GDM1 (cell line): ENCODE measurements around the gene HEG1.

Experiments used
- DNase-seq: peaks from one replicate; lab custom pipeline; 2025; lab: John Stamatoyannopoulos, UW

Gene HEG1

DNA sequence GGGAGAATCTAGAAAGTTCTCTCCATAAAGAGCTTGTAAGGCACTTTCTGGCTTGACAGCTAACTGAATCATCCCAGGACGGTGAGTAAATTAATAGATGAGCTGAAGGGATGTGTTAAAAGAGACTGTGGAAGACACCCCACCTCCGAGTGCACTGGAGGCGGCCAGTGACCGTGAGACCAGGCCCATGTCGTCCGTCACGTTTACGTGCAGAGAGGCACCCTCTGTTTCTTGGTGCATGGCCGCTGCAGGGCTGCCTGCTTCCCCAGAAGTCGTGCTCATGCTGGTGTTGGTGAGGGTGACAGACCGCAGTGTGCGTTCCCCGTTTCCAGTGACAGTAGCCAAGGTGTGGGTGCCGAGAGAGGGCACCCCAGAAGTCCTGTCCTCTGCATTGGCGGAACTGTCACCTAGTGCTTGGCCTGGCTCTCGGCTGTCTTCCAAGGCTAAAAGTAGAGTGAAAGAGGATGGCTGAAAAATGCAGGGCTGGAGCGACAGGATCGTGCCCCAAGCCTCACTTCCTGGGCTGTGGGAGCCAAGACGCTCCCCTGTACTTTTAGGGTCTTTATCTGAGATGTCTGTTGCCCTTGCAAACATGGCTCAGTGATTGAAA, 41.1 kb downstream of the HEG1 start:
- no peak for DNase-seq

DNA sequence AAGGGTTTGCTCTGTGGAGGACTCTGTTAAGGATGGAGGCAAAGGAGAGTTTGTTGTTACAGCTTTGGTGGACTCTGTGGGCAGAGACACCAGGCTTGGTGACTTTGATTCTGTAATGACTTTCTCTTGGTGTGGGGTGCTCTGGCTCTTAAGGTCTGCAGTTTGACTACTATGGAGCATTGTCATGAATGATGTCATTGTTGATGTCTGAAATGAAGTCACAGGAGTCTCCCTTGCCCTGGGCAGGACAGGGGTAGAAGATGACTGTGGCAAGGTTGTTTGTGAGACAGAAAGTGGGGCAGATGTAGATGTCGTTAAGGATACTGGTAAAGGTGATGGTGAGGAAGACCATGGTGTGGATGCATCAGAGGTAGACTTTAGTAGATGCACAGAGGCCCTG, 42.7 kb downstream of the HEG1 start:
- no peak for DNase-seq

DNA sequence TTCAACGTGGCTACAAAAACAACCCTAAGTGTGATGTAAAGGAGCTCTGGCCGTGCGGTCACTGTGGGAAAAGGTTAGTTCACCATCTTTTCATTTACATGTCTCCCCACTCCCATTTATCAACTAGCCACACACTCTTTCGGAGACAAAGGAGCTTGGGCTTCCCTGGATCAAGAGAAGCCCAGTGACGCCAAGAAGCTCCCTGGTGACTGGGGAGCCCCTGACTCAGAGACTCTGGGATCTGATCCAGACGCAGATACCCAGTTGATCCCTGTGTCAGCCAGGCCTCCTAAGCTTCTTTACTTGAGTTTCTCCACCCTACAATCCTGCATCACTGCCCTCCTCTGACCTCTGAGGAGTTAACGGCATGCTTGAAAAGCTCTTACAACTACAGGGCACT, 43.9 kb downstream of the HEG1 start:
- no peak for DNase-seq

DNA sequence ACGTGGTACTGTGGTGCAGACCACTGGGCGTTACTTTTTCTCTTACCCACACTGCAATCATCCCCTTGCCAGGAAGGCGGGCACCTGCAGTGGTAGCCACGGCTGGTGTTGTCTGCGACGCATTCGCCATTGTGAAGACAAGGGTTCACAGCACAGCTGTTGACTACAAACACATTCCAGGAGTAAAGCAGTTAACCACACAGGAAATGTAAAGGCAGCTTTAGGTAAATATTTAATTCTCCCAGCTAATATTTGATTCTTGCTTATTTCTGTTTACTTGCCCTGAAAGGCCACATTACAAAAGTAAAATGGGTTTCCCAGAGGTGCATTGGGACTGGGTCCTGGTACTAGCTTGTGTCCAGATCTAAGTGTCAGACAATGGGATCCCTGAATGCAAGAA, 45.4 kb downstream of the HEG1 start:
- DNase-seq, result no peak

DNA sequence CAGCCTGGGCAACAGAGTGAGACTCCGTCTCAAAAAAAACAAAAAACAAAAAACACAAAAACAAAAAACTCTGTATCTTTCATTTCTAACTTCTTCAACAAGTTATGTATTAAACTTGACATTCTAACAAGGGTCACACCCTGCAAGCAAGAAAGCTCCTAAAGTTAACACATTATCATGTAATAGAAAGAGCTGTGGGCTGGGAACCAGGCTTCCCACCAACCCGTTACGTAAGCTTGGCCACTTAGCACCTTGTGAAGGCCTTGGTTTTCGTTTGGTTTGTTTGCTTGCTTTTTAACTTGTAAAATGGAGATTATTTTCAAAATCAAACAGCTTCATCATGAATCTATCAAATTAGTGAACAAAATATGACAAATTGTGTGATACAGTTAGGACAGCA, 47.0 kb downstream of the HEG1 start:
- no peak for DNase-seq

DNA sequence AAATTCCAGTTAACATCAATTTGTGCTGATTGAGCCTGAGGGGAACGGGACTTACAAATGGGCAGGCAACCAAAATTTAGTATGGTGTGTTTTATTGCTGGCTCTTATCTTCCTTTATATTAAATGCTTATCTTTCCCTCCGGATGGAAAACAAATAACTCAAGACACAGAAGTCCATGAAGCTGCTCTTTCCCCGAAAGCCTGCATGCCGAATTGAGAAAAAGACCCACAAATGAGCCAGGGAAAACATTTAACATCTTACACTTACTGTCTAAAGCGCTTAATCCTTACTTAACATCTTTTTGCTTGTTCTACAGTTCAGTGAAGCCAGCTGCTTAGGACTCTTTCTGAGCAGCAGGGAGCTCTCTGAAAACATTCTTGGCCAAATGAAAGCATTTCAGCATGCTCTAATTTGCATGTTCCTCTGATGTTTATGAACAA, 49.5 kb downstream of the HEG1 start:
- DNase-seq, result no peak

DNA sequence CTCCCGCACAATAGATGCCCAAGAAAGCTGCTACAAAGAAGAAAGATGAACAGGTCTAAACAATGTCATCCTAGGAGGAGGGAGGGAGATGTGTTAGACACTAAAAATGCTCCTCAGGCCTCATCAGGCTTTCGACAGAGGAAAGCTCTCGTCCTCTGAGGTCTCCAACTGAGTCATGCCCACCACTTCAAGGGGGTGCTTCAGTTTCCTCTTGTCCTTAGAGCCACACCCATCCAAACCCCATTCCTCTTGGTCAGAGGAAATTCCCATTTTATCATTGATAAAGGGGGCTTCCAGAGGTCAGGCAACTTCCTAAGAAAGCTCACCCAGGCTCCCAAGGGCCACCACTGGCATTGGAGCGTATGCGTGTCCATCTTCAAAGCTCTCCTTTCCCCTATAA, 50.1 kb downstream of the HEG1 start:
- no peak for DNase-seq

DNA sequence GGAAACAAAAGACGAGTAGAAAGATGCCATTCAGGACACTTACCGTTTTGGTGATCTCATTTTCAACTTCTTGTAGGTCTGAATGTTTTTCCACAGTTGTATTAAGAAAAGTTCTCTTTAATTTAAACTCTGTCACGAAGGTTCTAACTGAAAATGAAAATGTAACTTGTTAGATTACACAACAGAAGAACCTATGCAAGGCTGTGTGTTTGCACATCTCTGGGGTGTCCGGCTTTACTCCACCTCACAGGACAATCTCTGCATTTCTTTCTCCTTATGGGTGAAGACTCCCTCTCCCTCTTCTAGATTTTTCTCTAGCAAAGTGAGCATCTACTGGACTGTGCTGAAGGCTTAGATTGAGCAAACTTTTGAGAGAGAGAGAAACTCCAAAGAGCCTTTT, 50.6 kb downstream of the HEG1 start:
- DNase-seq, result no peak

DNA sequence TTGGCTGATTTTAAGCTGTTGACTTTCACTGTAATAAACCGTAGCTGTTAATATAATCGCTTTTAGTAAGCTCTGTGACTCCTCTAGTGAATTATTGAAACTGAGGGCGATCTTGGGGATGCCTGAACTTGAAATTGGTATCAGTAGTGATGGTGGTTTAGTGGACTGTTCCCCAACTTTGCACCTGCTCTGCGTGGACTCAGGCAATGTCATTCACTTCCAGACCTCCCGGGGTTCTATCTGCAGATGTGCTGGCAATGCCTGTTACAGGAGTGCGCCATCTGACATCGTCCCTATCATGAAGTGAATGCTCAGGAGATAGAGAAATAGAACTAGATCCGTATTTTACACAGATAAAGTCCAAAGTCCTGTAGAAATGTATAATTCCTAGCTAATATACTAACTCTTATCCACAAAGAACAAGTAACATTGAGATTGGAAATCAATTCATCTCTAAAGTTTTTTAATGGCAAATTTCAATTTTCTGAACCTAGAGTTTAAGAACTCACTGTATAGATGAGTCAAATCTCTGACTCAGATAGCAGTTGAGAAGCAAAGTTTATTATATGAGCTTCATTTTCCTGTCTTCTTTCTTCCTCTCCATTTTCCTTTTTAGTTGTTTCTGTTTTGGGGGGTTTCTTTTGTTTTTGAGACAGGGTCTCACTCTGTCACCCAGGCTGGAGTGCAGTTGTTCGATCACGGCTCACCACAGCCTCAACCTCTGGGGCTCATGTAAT, 51.8 kb downstream of the HEG1 start:
- no peak for DNase-seq

DNA sequence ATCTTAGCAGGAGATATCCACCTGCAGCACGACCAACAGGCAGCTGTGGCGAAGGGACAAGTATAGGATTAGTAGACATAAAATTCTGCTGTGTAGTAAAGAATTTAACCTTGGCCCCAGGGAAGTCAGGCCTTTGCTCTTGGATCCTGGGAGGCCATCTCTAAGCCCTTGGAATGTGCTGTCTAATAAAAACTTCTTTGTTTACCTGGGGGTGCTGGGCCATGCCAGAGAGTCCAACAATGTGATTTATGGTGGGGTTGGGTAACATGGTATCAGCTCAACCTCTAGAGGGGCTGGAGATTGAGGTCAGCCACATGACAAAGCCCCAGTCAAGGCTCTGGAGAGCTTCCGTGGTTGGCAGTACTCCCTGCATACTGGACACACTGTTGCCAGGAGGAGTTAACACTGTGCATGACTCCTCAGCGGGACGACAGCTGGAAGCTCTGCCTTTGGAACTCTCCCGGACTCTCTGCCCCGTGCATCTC, 52.4 kb downstream of the HEG1 start:
- no peak for DNase-seq

DNA sequence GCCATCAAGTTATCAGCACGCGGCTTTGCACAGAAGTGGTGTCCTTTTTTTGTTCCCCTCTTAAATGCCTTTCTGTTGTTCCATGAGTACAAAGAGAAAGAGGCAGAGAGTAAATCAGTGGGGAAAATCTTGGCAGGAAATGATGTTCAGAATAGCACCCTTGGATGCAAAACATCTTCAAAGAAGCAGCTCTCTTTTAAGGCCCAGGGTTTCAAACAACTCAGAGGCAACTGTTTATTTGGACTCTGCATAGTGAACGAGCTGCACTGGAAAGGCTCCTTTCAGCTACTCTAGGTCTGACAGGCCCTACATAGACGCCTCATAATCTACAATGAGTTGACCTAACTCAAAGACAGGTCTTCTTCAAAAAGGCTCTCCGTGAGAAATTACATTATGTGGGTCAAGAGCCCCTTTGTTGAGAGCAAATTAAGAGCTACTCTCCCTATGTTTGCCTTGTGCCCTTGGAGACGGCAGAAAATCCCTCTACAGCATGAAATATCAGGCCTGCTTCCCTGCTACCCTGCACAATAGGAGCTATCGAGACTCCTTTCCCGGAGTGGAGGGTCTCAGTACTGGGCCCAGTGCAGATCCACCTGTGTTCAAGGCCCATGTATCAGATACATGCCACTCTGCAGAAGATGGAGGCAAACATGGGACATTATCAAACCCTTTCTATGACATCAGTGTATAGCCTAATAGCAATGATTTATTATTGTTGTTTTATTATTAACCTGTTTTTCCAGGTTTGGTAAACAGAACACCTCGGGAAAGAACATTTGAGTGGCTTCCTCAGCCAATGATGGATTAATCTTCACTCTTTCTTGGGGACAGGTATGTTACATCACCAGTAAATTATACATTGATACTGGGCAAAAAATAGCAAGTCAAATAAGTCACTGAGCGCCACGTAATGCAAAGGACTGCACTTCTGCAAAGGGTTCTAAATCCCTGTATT, 53.1 kb downstream of the HEG1 start:
- no peak for DNase-seq

DNA sequence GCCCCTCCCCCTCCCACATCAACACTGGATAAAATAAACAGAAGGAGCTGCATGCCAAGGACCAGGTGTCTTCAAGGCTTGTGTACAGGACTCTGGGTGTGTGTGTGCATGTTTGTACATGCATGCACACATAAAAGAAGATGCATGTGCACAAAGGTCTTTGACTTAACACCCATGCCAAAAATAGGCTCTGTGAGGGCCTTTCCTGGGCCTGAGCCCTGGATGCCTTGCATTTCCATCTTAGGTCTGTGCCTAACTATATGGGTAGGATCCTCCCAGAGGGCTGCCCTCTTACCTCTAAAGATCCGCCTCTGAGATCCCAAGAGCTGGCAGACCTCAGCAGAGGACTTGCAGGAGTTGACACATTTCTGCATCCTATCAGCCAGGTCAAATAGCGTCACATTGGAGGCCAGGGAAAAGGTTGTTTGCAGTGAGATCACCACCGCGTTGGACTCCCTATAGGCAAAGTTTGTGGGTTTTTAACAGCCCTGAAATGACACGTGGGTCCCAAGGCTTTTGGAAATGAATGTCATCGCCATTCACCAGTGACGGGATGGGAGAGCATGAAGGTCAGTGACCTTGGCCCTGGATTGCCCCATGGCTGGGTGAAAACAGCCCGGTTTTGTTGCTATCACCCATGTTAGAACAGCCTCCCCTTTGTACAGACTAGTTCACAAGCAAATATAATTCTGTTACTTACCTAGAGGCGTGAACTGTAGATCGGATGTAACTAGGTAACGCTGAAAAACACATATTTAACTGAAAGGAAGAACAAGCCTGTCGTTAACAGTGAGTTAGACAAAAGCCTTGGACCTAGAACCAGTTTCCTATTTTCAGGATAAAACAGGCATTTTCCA, 54.0 kb downstream of the HEG1 start:
- no peak for DNase-seq

DNA sequence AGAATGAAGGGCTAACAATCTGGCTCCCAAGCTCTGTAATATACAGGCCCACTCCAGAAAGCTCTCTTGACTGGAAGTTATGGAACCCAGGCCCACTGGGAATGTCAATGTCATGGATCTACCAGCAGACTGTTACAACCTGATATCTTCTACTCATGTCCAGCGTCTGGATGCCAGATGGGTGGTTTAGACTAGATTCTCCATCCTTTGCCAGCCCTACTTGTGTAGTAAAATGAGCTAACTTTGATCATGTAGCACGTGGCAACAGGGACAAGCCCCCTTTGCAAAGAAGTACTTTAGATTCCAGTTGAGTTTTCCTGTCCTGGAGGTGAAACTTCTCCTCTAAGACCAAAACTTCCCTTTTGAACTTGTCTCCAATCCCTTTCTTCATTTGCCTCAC, 55.1 kb downstream of the HEG1 start:
- no peak for DNase-seq

DNA sequence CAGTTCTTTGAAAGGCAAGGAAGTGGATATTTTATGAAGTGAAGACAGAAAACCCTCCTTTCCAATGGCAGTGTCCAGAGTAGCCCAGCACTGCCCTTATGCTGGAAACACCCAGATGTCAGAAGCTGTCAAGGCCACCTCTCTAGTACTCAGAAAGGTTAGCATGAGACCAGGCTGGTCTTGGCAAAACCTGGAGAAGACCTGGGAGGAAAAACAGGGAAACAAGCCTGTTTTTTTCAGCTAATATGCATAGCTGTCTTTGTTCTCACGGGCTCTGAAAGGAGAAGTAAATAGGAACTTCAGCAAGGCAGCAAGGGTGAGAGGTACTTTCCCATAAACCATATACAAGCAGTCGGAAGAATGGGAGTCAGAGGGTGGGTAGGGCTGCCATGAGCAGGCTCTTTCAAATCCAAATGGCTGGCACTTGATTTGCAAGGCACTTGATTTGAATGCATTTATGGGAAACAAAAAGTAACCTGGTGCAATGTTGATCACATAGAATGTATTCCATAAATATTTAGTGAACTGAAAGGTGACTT, 55.8 kb downstream of the HEG1 start:
- DNase-seq, result no peak

DNA sequence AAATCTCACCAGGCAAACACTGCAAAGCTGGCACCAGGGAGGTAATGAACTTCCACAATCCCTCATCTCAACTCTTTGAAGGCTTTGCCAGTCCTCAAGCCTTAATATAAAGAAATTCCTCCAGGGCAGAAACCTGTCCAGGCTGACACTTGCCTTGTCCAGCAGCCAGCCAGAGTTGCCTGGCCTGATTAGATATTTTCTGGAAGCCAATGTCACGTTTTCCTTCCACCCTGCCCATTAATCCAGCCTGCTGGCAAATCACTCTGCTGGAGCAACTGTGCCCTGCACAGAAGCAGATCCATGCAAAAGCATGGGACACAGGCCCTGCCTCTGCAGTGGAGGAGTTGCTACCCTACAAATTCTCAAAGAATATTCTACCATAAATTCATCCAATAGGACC, 56.5 kb downstream of the HEG1 start:
- DNase-seq, result no peak

DNA sequence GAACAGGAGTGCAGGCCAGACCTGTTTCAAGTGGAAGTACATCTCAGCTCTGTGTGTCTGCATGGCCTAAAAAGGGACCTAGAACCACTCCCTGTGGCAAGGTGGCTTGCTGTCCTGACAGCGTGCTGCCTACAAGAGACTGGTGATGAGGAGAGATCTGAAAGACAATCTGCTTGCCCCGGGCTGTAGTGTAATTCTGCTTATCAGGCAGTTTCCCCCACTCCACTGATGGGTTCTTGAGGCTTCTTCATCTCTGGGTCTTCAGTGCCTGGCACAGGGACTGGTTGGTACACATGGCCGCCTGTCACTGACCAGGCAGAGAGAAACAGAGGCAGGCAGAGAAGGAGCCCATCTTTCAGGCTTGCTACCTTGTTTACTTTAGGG, 57.6 kb downstream of the HEG1 start:
- no peak for DNase-seq

DNA sequence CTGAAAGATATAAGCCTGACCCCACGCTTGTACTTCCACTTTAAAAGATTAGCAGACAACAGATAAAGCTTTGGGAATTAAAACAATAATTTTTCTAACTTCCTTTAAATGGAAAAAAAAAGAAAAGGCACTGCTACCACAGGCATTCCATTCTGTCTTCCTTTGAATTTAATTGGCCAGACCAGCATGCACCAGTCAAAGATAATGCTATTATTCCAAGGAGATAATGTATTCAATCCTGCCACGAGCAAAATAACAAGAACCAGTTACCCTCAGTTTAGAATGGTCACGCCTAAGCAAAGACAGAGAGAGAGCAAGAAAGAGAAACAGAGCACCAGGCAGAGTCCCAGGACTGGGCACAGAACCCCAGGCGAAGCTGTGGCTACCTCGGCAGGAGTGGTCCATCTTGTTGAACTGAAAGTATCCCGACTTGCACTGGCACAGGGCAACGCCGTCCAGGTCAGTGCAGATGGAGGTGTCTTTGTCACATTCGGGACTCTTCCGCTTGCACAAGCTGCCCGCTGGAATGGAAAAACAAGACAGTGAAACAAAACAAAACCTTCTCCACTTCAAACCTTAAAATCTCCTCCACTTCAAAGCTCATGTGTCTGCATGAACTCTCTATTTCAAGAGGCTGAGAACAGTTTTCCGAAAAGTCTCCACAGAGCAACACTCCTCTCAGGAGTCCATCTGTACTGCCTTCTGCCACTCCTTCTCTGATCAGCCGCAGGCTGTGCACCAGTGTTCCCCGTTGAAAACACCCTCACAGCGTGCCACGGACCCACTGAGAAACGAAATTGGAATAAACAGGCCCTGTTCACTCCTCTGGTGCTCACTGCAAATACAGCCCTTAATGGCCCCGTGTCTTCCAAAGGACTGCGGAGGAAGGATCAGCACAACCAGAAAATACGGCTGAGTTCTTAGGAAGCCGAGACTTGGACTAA, 58.2 kb downstream of the HEG1 start:
- DNase-seq, result no peak

DNA sequence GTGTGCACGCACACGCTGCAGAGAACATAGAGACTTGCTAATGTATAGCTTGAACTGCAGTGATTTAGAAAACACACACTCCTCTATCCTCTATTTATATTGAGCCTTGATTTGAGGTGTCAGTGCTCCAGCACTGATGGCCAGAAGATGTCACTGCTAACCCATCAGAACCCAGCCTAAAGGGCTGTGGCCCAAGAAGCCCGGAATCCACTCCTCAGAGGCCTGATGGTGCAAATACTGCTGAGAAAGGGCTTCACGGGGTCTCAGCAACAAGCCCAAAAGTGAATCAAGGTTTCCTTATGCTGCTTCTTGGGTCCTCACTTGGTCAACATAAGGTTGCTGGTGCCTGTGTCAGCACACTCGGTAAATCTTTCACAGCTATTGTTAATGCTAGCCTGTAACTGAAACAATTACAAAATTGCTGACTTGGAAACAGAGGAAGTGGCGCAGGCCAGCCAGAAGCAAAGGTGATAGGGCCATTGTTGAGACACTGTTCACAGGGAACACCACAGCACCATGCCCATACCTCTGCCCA, 60.3 kb downstream of the HEG1 start:
- DNase-seq, result peak; percentile 51

DNA sequence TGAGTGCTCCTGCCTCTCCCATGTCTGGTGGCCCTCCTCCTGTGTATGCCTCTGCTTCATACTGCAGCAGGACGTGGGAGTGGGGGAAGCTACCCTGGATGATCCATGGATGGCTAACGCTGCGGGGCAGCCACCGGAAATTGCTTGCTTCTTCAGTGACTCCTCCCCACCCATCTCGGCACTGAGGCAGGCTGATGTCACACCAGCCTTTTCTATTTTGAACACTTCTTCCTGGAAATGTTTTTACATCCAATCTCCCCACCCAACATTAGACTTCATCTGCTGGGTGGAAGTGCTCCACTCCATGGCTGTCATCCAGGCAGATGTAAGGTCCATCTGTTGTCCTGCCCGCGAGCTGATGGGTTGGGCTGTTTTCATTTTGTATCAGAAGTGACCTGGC, 62.3 kb downstream of the HEG1 start:
- DNase-seq, result no peak

DNA sequence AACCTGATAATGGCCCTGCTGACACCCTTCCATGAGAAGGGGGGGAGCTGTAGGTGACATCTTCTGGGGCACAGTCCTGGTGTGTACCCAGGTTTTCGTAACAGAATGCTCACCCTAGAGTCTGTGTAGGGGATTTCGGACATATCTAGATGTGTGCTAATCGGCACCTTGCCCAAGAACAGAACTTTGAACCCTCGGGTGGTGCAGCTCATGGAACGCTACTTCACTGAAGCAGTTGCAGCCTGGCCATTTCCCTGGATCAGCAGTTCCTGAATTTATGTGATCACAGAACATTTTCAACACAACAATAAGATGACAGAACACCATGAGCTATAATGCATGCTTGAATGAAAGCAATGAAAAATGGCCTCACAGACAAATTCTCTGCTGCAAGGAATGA, 63.8 kb downstream of the HEG1 start:
- no peak for DNase-seq
